Activated B cell treated with CpG ODN at 0.5 μM for 24 hours (primary cell): ENCODE measurements around the gene RTRAF. TPM values are rescaled to one million over a fixed set of nuclear protein-coding genes. Genes with fewer than 3 reads are reported as not detected.

Source experiments
- ATAC-seq: fragments of 200-7000 bp; cut with Tn5 transposase; one replicate; pipeline ENCODE4 v1.10.0; 2021; ENCODE audit warnings: low read depth, mild to moderate bottlenecking, moderate library complexity
- CTCF ChIA-PET: fragments of 350-600 bp; sonication (Branson Sonifier 250); formaldehyde crosslinking; loops from one replicate; lab custom pipeline; 2021; ENCODE audit warnings: antibody characterized with exemption; lab: Charles Lee
- POLR2A ChIA-PET: fragments of 350-600 bp; sonication (Branson Sonifier 250); formaldehyde crosslinking; loops from one replicate; lab custom pipeline; 2021; ENCODE audit warnings: antibody characterized with exemption; lab: Charles Lee
- DNase-seq: peaks from one replicate; pipeline ENCODE4 v3.0.0; 2022
- H3K27ac Mint-ChIP-seq: one replicate; pipeline ENCODE4 v1.8.0; 2020; ENCODE audit warnings: mixed read lengths
- H3K27me3 Mint-ChIP-seq: one replicate; pipeline ENCODE4 v1.8.0; 2021; ENCODE audit warnings: mixed read lengths
- H3K36me3 Mint-ChIP-seq: one replicate; pipeline ENCODE4 v1.8.0; 2021; ENCODE audit warnings: low read depth, mixed read lengths
- H3K4me1 Mint-ChIP-seq: one replicate; pipeline ENCODE4 v1.8.0; 2021; ENCODE audit warnings: mixed read lengths
- H3K4me3 Mint-ChIP-seq: one replicate; pipeline ENCODE4 v1.8.0; 2020; ENCODE audit warnings: mild to moderate bottlenecking, mixed read lengths
- H3K9me3 Mint-ChIP-seq: one replicate; pipeline ENCODE4 v1.8.0; 2020; ENCODE audit warnings: mixed read lengths
- intact Hi-C: fragments of 100-400 bp; cut with micrococcal nuclease; formaldehyde crosslinking; loops from one replicate; pipeline ENCODE4 v1.15.1; 2024
- total RNA-seq: library from RNA; stranded (reverse); gene quantifications from 2 replicates; pipeline ENCODE4 v1.2.3, GENCODE V29; 2022
- TF ChIP-seq, protein P1 (sequence below): fragments of 200-600 bp; IDR thresholded peaks from one replicate; pipeline ENCODE4 v1.8.0; 2022; ENCODE audit warnings: antibody characterized with exemption, mild to moderate bottlenecking

The RTRAF gene
- total RNA-seq, 1 donor from 2014 or later, result 160 TPM

DNA sequence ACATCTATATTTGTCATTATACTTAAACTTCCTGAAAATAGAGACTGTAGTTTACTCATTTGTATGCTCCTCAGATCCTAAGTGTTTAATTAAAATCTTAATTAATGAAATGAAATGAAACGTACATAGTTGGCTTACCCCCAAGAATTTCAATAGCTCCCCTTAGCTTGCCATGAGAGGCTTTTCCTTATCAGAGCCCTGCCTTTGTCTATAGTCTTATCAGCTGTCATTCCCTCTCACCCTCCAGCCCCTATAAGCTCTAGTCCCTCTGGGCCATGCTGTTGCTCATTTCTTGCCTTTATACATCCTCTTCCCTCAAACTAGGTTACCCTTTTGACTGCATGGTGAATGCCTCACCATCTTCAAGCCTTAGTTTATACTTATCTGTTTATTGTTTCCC lies 1.1 kb upstream of the RTRAF start:
- intact Hi-C loops, result no loop called here
- no peak for DNase-seq
- no peaks in the 10 kb centered on the region for H3K27me3 Mint-ChIP-seq
- H3K27ac Mint-ChIP-seq, result peak overlapping the region; percentile 93
- peaks cover 4% of the 10 kb centered on the region for H3K9me3 Mint-ChIP-seq
- CTCF ChIA-PET, result interaction anchor here (3.3 kb wide), 1 partner anchor 9 kb away, joined by 10 read pairs; no protein-coding TSS in a partner anchor
- H3K4me3 Mint-ChIP-seq, result peak overlapping the region; percentile 98
- POLR2A ChIA-PET, result no interaction called here
- peaks cover 28% of the 10 kb centered on the region for H3K4me1 Mint-ChIP-seq
- H3K36me3 Mint-ChIP-seq, result peaks cover 20% of the 10 kb centered on the region
- TF ChIP-seq, protein P1, sequence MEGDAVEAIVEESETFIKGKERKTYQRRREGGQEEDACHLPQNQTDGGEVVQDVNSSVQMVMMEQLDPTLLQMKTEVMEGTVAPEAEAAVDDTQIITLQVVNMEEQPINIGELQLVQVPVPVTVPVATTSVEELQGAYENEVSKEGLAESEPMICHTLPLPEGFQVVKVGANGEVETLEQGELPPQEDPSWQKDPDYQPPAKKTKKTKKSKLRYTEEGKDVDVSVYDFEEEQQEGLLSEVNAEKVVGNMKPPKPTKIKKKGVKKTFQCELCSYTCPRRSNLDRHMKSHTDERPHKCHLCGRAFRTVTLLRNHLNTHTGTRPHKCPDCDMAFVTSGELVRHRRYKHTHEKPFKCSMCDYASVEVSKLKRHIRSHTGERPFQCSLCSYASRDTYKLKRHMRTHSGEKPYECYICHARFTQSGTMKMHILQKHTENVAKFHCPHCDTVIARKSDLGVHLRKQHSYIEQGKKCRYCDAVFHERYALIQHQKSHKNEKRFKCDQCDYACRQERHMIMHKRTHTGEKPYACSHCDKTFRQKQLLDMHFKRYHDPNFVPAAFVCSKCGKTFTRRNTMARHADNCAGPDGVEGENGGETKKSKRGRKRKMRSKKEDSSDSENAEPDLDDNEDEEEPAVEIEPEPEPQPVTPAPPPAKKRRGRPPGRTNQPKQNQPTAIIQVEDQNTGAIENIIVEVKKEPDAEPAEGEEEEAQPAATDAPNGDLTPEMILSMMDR, result no peak
- no peak for ATAC-seq

DNA sequence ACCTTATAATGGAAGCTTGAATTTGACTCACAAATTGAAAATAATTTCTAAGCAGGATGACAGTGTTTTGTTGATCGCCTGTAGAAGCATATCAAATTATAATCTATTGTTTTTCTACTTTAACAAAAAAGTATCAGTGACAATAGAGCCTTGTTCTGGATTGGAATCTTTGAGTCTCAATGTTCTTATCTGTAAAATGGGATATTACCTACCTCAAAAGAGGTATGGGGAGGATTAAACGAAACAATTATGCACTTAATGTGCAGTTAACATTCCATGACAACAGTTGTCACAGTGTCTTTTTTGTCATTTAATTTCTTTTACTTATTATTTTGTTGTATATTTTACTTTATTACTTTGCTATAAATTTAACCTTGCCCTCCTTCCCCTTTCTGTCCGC lies 1.1 kb downstream of the RTRAF start:
- intact Hi-C loops, result loop anchor here (10.0 kb wide), 1 partner anchor 794 kb away; no protein-coding TSS in a partner anchor
- Mint-ChIP-seq H3K36me3 (peaks cover 42% of the 10 kb centered on the region), H3K4me1 (peaks cover 37% of the 10 kb centered on the region), H3K27me3 (no peaks in the 10 kb centered on the region), H3K9me3 (no peaks in the 10 kb centered on the region), H3K4me3 (peak overlapping the region; percentile 98), H3K27ac (peak overlapping the region; percentile 93)
- ChIA-PET CTCF (interaction anchor here (3.3 kb wide), 1 partner anchor 11 kb away, joined by 10 read pairs; no protein-coding TSS in a partner anchor), POLR2A (interaction anchor here (0.8 kb wide), 1 partner anchor 144 kb away, joined by 4 read pairs; no protein-coding TSS in a partner anchor)
- ATAC-seq, result no peak
- TF ChIP-seq, protein P1, result no peak
- no peak for DNase-seq

DNA sequence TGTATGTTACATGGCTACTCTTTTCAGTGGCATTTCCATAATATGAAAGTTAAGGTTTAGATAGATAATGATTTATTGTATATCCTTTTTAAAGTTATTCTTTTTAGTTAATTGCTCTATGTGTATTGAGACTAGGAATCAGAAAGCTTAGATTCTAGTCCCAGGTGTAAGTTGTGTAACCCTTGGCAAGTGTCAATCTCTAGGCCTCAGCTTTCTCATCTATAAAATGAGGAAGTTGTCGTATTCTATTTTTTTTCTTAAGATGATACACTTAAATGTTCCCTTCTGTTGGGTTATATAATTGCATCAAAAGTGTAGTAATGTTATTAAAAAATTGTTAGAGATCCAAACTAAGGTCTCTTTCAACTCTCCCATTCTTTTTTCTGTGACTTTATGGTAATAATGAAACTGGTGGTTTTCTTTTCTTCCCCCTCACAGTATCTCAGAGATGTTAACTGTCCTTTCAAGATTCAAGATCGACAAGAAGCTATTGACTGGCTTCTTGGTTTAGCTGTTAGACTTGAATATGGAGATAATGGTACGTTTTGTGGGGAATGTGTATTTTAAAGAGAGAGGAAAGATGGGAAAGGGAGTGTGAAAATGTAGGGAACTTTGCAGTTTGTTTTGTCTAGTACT lies 4.1 kb downstream of the RTRAF start:
- ATAC-seq, result no peak
- ChIA-PET POLR2A (no interaction called here), CTCF (interaction anchor here (1.0 kb wide), 1 partner anchor 279 kb away, joined by 3 read pairs; no protein-coding TSS in a partner anchor)
- Mint-ChIP-seq H3K4me3 (no peak overlapping the region), H3K9me3 (no peaks in the 10 kb centered on the region), H3K4me1 (peaks cover 37% of the 10 kb centered on the region), H3K27me3 (no peaks in the 10 kb centered on the region), H3K36me3 (peaks cover 64% of the 10 kb centered on the region), H3K27ac (no peak overlapping the region)
- DNase-seq, result no peak
- TF ChIP-seq, protein P1, result no peak
- intact Hi-C loops, result loop anchor here (10.0 kb wide), 1 partner anchor 791 kb away; no protein-coding TSS in a partner anchor

DNA sequence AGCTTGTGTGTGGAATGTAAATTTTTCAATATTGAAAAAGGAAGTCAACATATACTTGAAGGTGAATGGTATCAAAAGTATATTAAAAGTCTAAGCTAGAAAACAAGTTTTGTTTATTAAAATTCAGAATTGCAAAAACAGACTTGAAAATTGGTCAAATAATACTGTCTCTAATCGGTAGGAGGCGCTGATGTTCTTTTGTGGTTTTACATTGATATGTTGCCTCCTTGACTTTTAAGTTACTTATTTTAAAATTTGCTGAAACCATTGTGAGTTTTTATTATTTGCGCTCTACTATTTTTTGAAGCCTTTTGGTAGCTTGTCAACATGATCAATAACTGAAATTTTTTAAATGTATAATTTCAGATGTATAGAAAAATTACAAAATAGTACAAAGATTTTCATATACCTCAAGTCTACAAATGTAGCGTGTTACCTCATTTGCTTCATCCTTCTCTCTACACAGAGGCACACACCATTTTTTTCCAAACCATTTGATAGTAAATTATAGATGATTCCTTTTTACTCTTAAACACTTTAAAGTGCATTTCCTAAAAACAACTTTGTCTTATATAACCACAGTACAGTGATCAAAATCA lies 6.9 kb downstream of the RTRAF start:
- H3K27ac Mint-ChIP-seq, result no peak overlapping the region
- TF ChIP-seq, protein P1, result peak; percentile 29
- H3K4me1 Mint-ChIP-seq, result peaks cover 19% of the 10 kb centered on the region
- ATAC-seq, result no peak
- no peak for DNase-seq
- no peaks in the 10 kb centered on the region for H3K27me3 Mint-ChIP-seq
- CTCF ChIA-PET, result interaction anchor here (0.6 to 1.5 kb wide), 9 partner anchors 12 to 547 kb away, joined by 3 to 5 read pairs (median 3); no protein-coding TSS in a partner anchor
- H3K4me3 Mint-ChIP-seq, result no peak overlapping the region
- no peaks in the 10 kb centered on the region for H3K9me3 Mint-ChIP-seq
- intact Hi-C loops, result loop anchor here (1.0 to 10.0 kb wide), 5 partner anchors 135 to 789 kb away; no protein-coding TSS in a partner anchor
- H3K36me3 Mint-ChIP-seq, result peaks cover 81% of the 10 kb centered on the region
- POLR2A ChIA-PET, result no interaction called here

DNA sequence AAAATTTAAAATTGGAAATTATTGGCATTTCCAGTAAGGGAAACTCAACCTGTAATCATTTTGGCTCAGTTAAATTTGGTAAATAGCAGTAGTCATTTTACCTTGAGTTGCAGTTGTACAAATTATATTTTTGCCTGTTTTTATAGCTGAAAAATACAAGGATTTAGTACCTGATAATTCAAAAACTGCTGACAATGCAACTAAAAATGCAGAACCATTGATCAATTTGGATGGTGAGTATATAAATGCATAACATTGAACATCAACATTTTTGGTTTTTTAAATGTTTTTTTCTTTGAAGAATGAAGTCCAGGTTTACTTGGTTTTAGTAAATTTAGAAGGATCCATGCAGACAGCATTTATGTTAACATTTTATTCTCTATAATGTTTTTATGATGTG lies 9.0 kb downstream of the RTRAF start:
- Mint-ChIP-seq H3K4me1 (peaks cover 8% of the 10 kb centered on the region), H3K27ac (no peak overlapping the region), H3K9me3 (no peaks in the 10 kb centered on the region), H3K4me3 (no peak overlapping the region), H3K27me3 (no peaks in the 10 kb centered on the region), H3K36me3 (peaks cover 88% of the 10 kb centered on the region)
- DNase-seq (no peak), ATAC-seq (no peak)
- ChIA-PET CTCF (interaction anchor here (0.6 kb wide), 1 partner anchor 476 kb away, joined by 3 read pairs; no protein-coding TSS in a partner anchor), POLR2A (no interaction called here)
- intact Hi-C loops, result loop anchor here (10.0 kb wide), 1 partner anchor 786 kb away; no protein-coding TSS in a partner anchor
- TF ChIP-seq, protein P1, result no peak
